AG04450 (cell line): Measurements from ENCODE around the gene SORCS2. TPM values are rescaled to one million over a fixed set of nuclear protein-coding genes. Genes with fewer than 3 reads are reported as not detected.

ENCODE experiments used
- CTCF ChIA-PET: fragments of 300-600, 350-600 bp; formaldehyde crosslinking; extraction: SDS; loops from one replicate; lab custom pipeline; 2022; ENCODE audit warnings: antibody characterized with exemption, inconsistent platforms; lab: Charles Lee
- POLR2A ChIA-PET: fragments of 350-600 bp; formaldehyde crosslinking; extraction: SDS; loops from one replicate; lab custom pipeline; 2021; ENCODE audit warnings: antibody characterized with exemption, inconsistent platforms; lab: Yijun Ruan, JAX
- DNase-seq: peaks from one replicate; pipeline ENCODE4 v3.0.0-alpha.2; 2011; ENCODE audit warnings: low read depth, low spot score
- H3K27ac ChIP-seq: one replicate; pipeline ENCODE4 v1.5.1; 2012; ENCODE audit warnings: low read depth, low read length, control low read depth
- H3K27me3 ChIP-seq: one replicate; pipeline ENCODE4 v1.6.0; 2012; ENCODE audit warnings: low read length; ENCODE audit not compliant: control insufficient read depth, insufficient read depth
- H3K4me3 ChIP-seq: 2 replicates; pipeline ENCODE4 v1.5.1; 2011; ENCODE audit warnings: mild to moderate bottlenecking, low read depth, low read length, control low read depth
- H3K9me3 ChIP-seq: 2 replicates; pipeline ENCODE4 v1.5.1; 2012; ENCODE audit warnings: low read length; ENCODE audit not compliant: control insufficient read depth, insufficient read depth
- CTCF ChIP-seq: IDR thresholded peaks from 2 replicates; pipeline ENCODE4 v1.5.1; 2011; ENCODE audit warnings: low read depth, low read length, control low read depth, inconsistent platforms
- polyA plus RNA-seq: library from polyadenylated mRNA; depleted of rRNA; stranded (reverse); fragments of >200 nt; gene quantifications from 2 replicates; pipeline ENCODE4 v1.2.3, GENCODE V29; 2011

SORCS2 gene
- polyA plus RNA-seq, 1 experiment: 0.29 TPM

GRCh38 chr4:7337196-7338058 lies 145.1 kb downstream of the SORCS2 start:
- H3K27ac ChIP-seq: no peak overlapping the region
- no peak overlapping the region for H3K4me3 ChIP-seq
- ChIA-PET CTCF (interaction anchor here (1.1 to 1.4 kb wide), 2 partner anchors 146 to 236 kb away, joined by 3 read pairs; no protein-coding TSS in a partner anchor), POLR2A (no interaction called here)
- peaks cover 28% of the 10 kb centered on the region for H3K9me3 ChIP-seq
- peaks cover 13% of the 10 kb centered on the region for H3K27me3 ChIP-seq
- TF ChIP-seq CTCF: no peak
- no peak for DNase-seq

- CTCF ChIA-PET: interaction anchor here (1.1 to 1.4 kb wide), 2 partner anchors 146 to 236 kb away, joined by 3 read pairs; no protein-coding TSS in a partner anchor
- POLR2A ChIA-PET: no interaction called here
- DNase-seq: no peak
- H3K27me3 ChIP-seq: peaks cover 11% of the 10 kb centered on the region
- no peak overlapping the region for H3K27ac ChIP-seq
- no peak overlapping the region for H3K4me3 ChIP-seq
- H3K9me3 ChIP-seq: peaks cover 28% of the 10 kb centered on the region
- TF ChIP-seq CTCF: no peak
These were observed 145.7 kb downstream of the SORCS2 start for GRCh38 chr4:7338059-7338452.

GRCh38 chr4:7338876-7339623 lies 146.7 kb downstream of the SORCS2 start:
- H3K4me3 ChIP-seq: no peak overlapping the region
- TF ChIP-seq CTCF: no peak
- no peak for DNase-seq
- H3K27me3 ChIP-seq: peaks cover 6% of the 10 kb centered on the region
- POLR2A ChIA-PET: no interaction called here
- CTCF ChIA-PET: no interaction called here
- H3K27ac ChIP-seq: no peak overlapping the region
- peaks cover 28% of the 10 kb centered on the region for H3K9me3 ChIP-seq

GRCh38 chr4:7339751-7340552 lies 147.6 kb downstream of the SORCS2 start:
- TF ChIP-seq CTCF: no peak
- DNase-seq: no peak
- H3K9me3 ChIP-seq: peaks cover 28% of the 10 kb centered on the region
- no peak overlapping the region for H3K27ac ChIP-seq
- POLR2A ChIA-PET: no interaction called here
- H3K4me3 ChIP-seq: no peak overlapping the region
- CTCF ChIA-PET: no interaction called here
- peaks cover 8% of the 10 kb centered on the region for H3K27me3 ChIP-seq
